NCI-H226 (cell line): ENCODE data around the gene PAN3.

Experiments used
- DNase-seq: peaks from one replicate; pipeline ENCODE4 v3.0.0-alpha.2; 2015

The PAN3 gene

GRCh38 chr13:28229522-28230411 is 91.4 kb downstream of the PAN3 start:
- DNase-seq, result no peak

GRCh38 chr13:28231642-28232041 is 93.3 kb downstream of the PAN3 start:
- no peak for DNase-seq

GRCh38 chr13:28237944-28238343 is 99.6 kb downstream of the PAN3 start:
- no peak for DNase-seq

GRCh38 chr13:28239374-28239773 is 101.0 kb downstream of the PAN3 start:
- no peak for DNase-seq

- no peak for DNase-seq
These were observed 107.1 kb downstream of the PAN3 start for GRCh38 chr13:28245465-28245864.

GRCh38 chr13:28246891-28247290 is 108.5 kb downstream of the PAN3 start:
- no peak for DNase-seq

- DNase-seq, result no peak
These were observed 109.7 kb downstream of the PAN3 start for GRCh38 chr13:28248080-28248479.

- no peak for DNase-seq
These were observed 112.2 kb downstream of the PAN3 start for GRCh38 chr13:28250542-28250941.

GRCh38 chr13:28251466-28251865 is 113.1 kb downstream of the PAN3 start:
- DNase-seq, result no peak

- DNase-seq, result no peak
These were observed 114.2 kb downstream of the PAN3 start for GRCh38 chr13:28252547-28252946.

GRCh38 chr13:28257305-28257704 is 119.0 kb downstream of the PAN3 start:
- no peak for DNase-seq

GRCh38 chr13:28258417-28258816 is 120.1 kb downstream of the PAN3 start:
- DNase-seq, result no peak

- DNase-seq, result no peak
These were observed 129.2 kb downstream of the PAN3 start for GRCh38 chr13:28267497-28267896.

- DNase-seq, result no peak
These were observed 130.5 kb downstream of the PAN3 start for GRCh38 chr13:28268800-28269223.

GRCh38 chr13:28271056-28271840 is 132.9 kb downstream of the PAN3 start:
- no peak for DNase-seq

GRCh38 chr13:28273919-28274318 is 135.6 kb downstream of the PAN3 start:
- no peak for DNase-seq

GRCh38 chr13:28282451-28282850 is 144.1 kb downstream of the PAN3 start:
- no peak for DNase-seq

- no peak for DNase-seq
These were observed 145.3 kb downstream of the PAN3 start for GRCh38 chr13:28283600-28283999.

GRCh38 chr13:28286263-28286662 is 147.9 kb downstream of the PAN3 start:
- no peak for DNase-seq

GRCh38 chr13:28297341-28297740 is 159.0 kb downstream of the PAN3 start:
- DNase-seq, result no peak

GRCh38 chr13:28299916-28300315 is 161.6 kb downstream of the PAN3 start:
- no peak for DNase-seq

- DNase-seq, result no peak
These were observed 163.5 kb downstream of the PAN3 start for GRCh38 chr13:28301839-28302238.

- no peak for DNase-seq
These were observed 168.0 kb downstream of the PAN3 start for GRCh38 chr13:28306325-28306724.

GRCh38 chr13:28313579-28313978 is 175.2 kb downstream of the PAN3 start:
- no peak for DNase-seq
